Fibroblast of villous mesenchyme (primary cell): Measurements from ENCODE around the gene KDELR1. TPM values are rescaled to one million over a fixed set of nuclear protein-coding genes. Genes with fewer than 3 reads are reported as not detected.

ENCODE experiments used
- DNase-seq: peaks from one replicate; pipeline ENCODE4 v3.0.0-alpha.2; 2010; ENCODE audit warnings: low read depth
- H3K4me3 ChIP-seq: 2 replicates; pipeline ENCODE4 v1.5.1; 2011; ENCODE audit warnings: low read depth, mild to moderate bottlenecking, low read length
- CTCF ChIP-seq: IDR thresholded peaks from 2 replicates; pipeline ENCODE4 v1.5.1; 2012; ENCODE audit warnings: low read depth, mild to moderate bottlenecking, low read length; ENCODE audit not compliant: insufficient read depth
- total RNA-seq: library from RNA; depleted of rRNA; stranded (reverse); fragments of >200 nt; gene quantifications from 2 replicates; pipeline ENCODE4 v1.2.3, GENCODE V29; 2012

The KDELR1 gene
- total RNA-seq, 1 donor, result 111 TPM

GRCh38 chr19:48346191-48346590 lies 45.2 kb downstream of the KDELR1 start:
- no peak overlapping the region for H3K4me3 ChIP-seq
- DNase-seq, result peak; percentile 21
- TF ChIP-seq CTCF, result no peak

- DNase-seq, result no peak
- TF ChIP-seq CTCF, result no peak
Measured at GRCh38 chr19:48344892-48345291, 46.5 kb downstream of the KDELR1 start.

DNA sequence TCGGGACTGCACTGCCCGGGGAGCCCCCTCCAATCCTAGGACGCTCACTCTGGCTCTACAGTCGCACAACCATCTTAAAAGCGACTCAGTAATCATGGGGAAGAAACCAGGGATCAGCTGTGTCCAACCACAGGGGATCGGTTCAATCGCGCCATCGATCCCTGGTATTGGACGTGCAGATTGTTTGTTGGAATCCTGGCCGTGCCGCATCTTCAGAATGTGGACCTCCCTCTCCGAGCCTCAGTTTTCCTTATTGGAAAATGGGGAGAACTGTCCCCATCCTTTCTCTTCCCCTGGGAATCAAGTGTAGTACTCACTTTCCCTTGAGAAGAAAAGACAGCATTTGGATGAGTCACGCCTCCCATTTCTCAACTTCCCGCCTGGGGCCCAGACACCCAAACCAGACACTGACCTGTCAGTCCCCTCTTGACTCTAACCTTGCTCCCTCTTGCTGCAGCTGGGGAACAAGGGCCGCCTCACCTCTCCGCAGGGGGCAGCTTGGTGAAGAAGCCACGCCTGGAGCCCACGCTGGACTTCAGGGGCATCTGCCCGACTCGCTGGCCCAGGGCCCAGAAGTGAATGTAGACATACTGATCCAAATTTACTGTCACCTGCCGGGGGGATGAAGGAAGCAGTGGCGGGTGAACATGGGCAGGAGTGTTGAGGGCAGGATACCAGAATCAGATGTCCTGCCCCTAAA lies 48.4 kb downstream of the KDELR1 start:
- TF ChIP-seq CTCF, result no peak
- no peak overlapping the region for H3K4me3 ChIP-seq
- peak; percentile 47 for DNase-seq

More at GRCh38 chr19:48344892-48345291, 46.5 kb downstream of the KDELR1 start:
- H3K4me3 ChIP-seq, result no peak overlapping the region

DNA sequence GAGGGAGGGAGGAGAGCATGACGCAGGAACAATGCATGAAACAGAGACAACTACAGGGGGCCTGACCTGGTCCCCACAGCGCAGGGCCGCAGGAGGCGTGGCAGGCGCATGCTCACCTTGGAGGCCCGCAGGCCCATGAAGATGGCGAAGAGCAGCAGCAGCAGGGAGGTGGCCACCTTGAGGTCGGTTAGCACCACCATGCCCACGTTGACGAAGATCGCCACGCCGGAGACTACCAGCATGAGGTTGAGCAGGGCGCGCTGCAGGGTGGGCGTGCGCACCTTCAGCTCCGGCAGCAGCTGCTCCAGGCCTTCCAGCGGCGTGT lies 49.0 kb downstream of the KDELR1 start:
- no peak overlapping the region for H3K4me3 ChIP-seq
- no peak for DNase-seq
- TF ChIP-seq CTCF, result no peak

DNA sequence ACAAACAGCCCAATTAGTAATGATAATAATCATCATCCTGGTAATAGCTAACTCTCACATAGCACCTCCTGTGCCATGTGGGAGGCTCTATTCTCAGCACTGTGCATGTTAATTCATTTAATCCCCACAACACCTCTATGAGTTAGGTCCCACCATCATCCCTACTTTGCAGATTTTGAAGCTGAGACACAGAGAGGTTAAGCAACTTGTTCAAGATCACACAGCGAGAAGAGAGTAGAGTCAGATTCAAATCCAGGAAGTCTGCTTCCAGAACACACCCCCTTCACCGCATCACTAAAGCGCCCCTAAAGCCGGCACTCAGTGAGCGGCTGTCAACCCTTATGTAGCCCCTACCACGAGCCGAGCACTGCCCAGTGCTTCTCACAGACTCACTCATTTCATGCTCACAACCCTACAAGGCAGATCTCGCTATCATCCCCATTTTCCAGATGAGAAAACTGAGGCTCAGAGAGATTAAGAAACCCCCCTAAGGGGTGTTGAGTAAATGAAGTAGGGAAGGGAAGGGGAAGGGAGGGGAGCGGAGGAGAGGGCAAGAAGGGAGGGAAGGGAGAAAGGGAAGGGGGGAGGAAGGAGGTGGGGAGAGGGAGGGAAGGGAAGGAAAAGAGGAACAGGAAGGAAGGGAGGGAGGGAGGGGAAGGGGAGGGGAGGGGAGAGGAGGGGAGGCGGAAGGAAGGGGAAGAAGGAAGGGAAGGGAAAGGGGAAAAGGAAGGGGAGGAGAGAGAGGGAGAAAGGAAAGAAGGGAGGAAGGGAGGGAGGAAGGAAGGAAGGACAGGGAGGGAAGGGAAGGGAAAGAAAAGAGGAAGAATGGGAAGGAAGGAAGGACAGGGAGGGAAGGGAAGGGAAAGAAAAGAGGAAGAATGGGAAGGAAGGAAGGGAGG lies 49.6 kb downstream of the KDELR1 start:
- DNase-seq, result no peak
- no peak for TF ChIP-seq CTCF
- H3K4me3 ChIP-seq, result no peak overlapping the region

GRCh38 chr19:48340995-48341394 lies 50.4 kb downstream of the KDELR1 start:
- no peak overlapping the region for H3K4me3 ChIP-seq
- no peak for DNase-seq
- TF ChIP-seq CTCF, result no peak
